ENCODE results near the gene DGKD.

Gene DGKD

GRCh38 chr2:233412405-233412804 lies 58.1 kb downstream of the DGKD start:
- peaks cover 13% of the 10 kb centered on the region for H3K36me3 ChIP-seq (ENCODE audit: insufficient read depth, low read length)
- H3K27ac ChIP-seq (ENCODE audit: low read depth, low read length) = peak overlapping the region; percentile 99
- H3K4me1 ChIP-seq (ENCODE audit: control insufficient read depth, insufficient read depth, low read length, unreplicated experiment) = peaks cover 34% of the 10 kb centered on the region
- H2AFZ ChIP-seq (ENCODE audit: low read length, unreplicated experiment) = no peak overlapping the region
- H3K79me2 ChIP-seq (ENCODE audit: control insufficient read depth, insufficient read depth, low read length, unreplicated experiment) = peaks cover 11% of the 10 kb centered on the region
- H3K4me3 ChIP-seq (ENCODE audit: low read depth, low read length) = no peak overlapping the region
- H3K27me3 ChIP-seq (ENCODE audit: insufficient read depth, low read length) = no peaks in the 10 kb centered on the region

GRCh38 chr2:233413046-233413445 lies 58.8 kb downstream of the DGKD start:
- H3K27me3 ChIP-seq (ENCODE audit: insufficient read depth, low read length) = no peaks in the 10 kb centered on the region
- peaks cover 34% of the 10 kb centered on the region for H3K4me1 ChIP-seq (ENCODE audit: control insufficient read depth, insufficient read depth, low read length, unreplicated experiment)
- H2AFZ ChIP-seq (ENCODE audit: low read length, unreplicated experiment) = no peak overlapping the region
- H3K4me3 ChIP-seq (ENCODE audit: low read depth, low read length) = peak overlapping the region; percentile 10
- H3K36me3 ChIP-seq (ENCODE audit: insufficient read depth, low read length) = peaks cover 13% of the 10 kb centered on the region
- H3K27ac ChIP-seq (ENCODE audit: low read depth, low read length) = peak overlapping the region; percentile 99
- peaks cover 11% of the 10 kb centered on the region for H3K79me2 ChIP-seq (ENCODE audit: control insufficient read depth, insufficient read depth, low read length, unreplicated experiment)

- Histone ChIP-seq H3K27ac (ENCODE audit: low read depth, low read length) (peak overlapping the region; percentile 99), H2AFZ (ENCODE audit: low read length, unreplicated experiment) (no peak overlapping the region), H3K4me3 (ENCODE audit: low read depth, low read length) (peak overlapping the region; percentile 10), H3K36me3 (ENCODE audit: insufficient read depth, low read length) (peaks cover 13% of the 10 kb centered on the region), H3K27me3 (ENCODE audit: insufficient read depth, low read length) (no peaks in the 10 kb centered on the region), H3K79me2 (ENCODE audit: control insufficient read depth, insufficient read depth, low read length, unreplicated experiment) (peaks cover 11% of the 10 kb centered on the region), H3K4me1 (ENCODE audit: control insufficient read depth, insufficient read depth, low read length, unreplicated experiment) (peaks cover 37% of the 10 kb centered on the region)
Measured at GRCh38 chr2:233413559-233414272, 59.4 kb downstream of the DGKD start.

GRCh38 chr2:233414273-233414654 lies 60.0 kb downstream of the DGKD start:
- Histone ChIP-seq H3K4me3 (ENCODE audit: low read depth, low read length) (peak overlapping the region; percentile 1; the same call in 1 of the 2 replicates), H2AFZ (ENCODE audit: low read length, unreplicated experiment) (no peak overlapping the region), H3K27ac (ENCODE audit: low read depth, low read length) (peak overlapping the region; percentile 99), H3K4me1 (ENCODE audit: control insufficient read depth, insufficient read depth, low read length, unreplicated experiment) (peaks cover 43% of the 10 kb centered on the region), H3K79me2 (ENCODE audit: control insufficient read depth, insufficient read depth, low read length, unreplicated experiment) (peaks cover 11% of the 10 kb centered on the region), H3K36me3 (ENCODE audit: insufficient read depth, low read length) (peaks cover 13% of the 10 kb centered on the region), H3K27me3 (ENCODE audit: insufficient read depth, low read length) (no peaks in the 10 kb centered on the region)

- Histone ChIP-seq H3K79me2 (ENCODE audit: control insufficient read depth, insufficient read depth, low read length, unreplicated experiment) (peaks cover 12% of the 10 kb centered on the region), H2AFZ (ENCODE audit: low read length, unreplicated experiment) (no peak overlapping the region), H3K4me3 (ENCODE audit: low read depth, low read length) (peak overlapping the region; percentile 1; the same call in 1 of the 2 replicates), H3K36me3 (ENCODE audit: insufficient read depth, low read length) (peaks cover 13% of the 10 kb centered on the region), H3K4me1 (ENCODE audit: control insufficient read depth, insufficient read depth, low read length, unreplicated experiment) (peaks cover 45% of the 10 kb centered on the region), H3K27me3 (ENCODE audit: insufficient read depth, low read length) (no peaks in the 10 kb centered on the region), H3K27ac (ENCODE audit: low read depth, low read length) (peak overlapping the region; percentile 99)
Measured at GRCh38 chr2:233414777-233415570, 60.7 kb downstream of the DGKD start.

- Histone ChIP-seq H3K27me3 (ENCODE audit: insufficient read depth, low read length) (no peaks in the 10 kb centered on the region), H3K79me2 (ENCODE audit: control insufficient read depth, insufficient read depth, low read length, unreplicated experiment) (peaks cover 20% of the 10 kb centered on the region), H3K27ac (ENCODE audit: low read depth, low read length) (peak overlapping the region; percentile 99; the same call in 1 of the 2 replicates), H3K4me1 (ENCODE audit: control insufficient read depth, insufficient read depth, low read length, unreplicated experiment) (peaks cover 45% of the 10 kb centered on the region), H3K36me3 (ENCODE audit: insufficient read depth, low read length) (peaks cover 4% of the 10 kb centered on the region; the same call in 1 of the 2 replicates), H3K4me3 (ENCODE audit: low read depth, low read length) (no peak overlapping the region), H2AFZ (ENCODE audit: low read length, unreplicated experiment) (no peak overlapping the region)
Measured at GRCh38 chr2:233416199-233416598, 61.9 kb downstream of the DGKD start.

GRCh38 chr2:233416706-233417105 lies 62.4 kb downstream of the DGKD start:
- Histone ChIP-seq H3K4me1 (ENCODE audit: control insufficient read depth, insufficient read depth, low read length, unreplicated experiment) (peaks cover 45% of the 10 kb centered on the region), H3K4me3 (ENCODE audit: low read depth, low read length) (no peak overlapping the region), H3K27ac (ENCODE audit: low read depth, low read length) (no peak overlapping the region; the same call in 1 of the 2 replicates), H3K27me3 (ENCODE audit: insufficient read depth, low read length) (no peaks in the 10 kb centered on the region), H3K36me3 (ENCODE audit: insufficient read depth, low read length) (peaks cover 4% of the 10 kb centered on the region; the same call in 1 of the 2 replicates), H3K79me2 (ENCODE audit: control insufficient read depth, insufficient read depth, low read length, unreplicated experiment) (peaks cover 20% of the 10 kb centered on the region), H2AFZ (ENCODE audit: low read length, unreplicated experiment) (no peak overlapping the region)

GRCh38 chr2:233417282-233417681 lies 63.0 kb downstream of the DGKD start:
- Histone ChIP-seq H3K27me3 (ENCODE audit: insufficient read depth, low read length) (no peaks in the 10 kb centered on the region), H2AFZ (ENCODE audit: low read length, unreplicated experiment) (no peak overlapping the region), H3K27ac (ENCODE audit: low read depth, low read length) (no peak overlapping the region), H3K4me1 (ENCODE audit: control insufficient read depth, insufficient read depth, low read length, unreplicated experiment) (peaks cover 45% of the 10 kb centered on the region), H3K79me2 (ENCODE audit: control insufficient read depth, insufficient read depth, low read length, unreplicated experiment) (peaks cover 23% of the 10 kb centered on the region), H3K36me3 (ENCODE audit: insufficient read depth, low read length) (peaks cover 4% of the 10 kb centered on the region; the same call in 1 of the 2 replicates), H3K4me3 (ENCODE audit: low read depth, low read length) (no peak overlapping the region)

GRCh38 chr2:233418052-233418760 lies 63.9 kb downstream of the DGKD start:
- H3K27me3 ChIP-seq (ENCODE audit: insufficient read depth, low read length) = no peaks in the 10 kb centered on the region
- H3K27ac ChIP-seq (ENCODE audit: low read depth, low read length) = no peak overlapping the region
- H2AFZ ChIP-seq (ENCODE audit: low read length, unreplicated experiment) = no peak overlapping the region
- no peak overlapping the region for H3K4me3 ChIP-seq (ENCODE audit: low read depth, low read length)
- H3K36me3 ChIP-seq (ENCODE audit: insufficient read depth, low read length) = no peaks in the 10 kb centered on the region
- H3K4me1 ChIP-seq (ENCODE audit: control insufficient read depth, insufficient read depth, low read length, unreplicated experiment) = peaks cover 40% of the 10 kb centered on the region
- H3K79me2 ChIP-seq (ENCODE audit: control insufficient read depth, insufficient read depth, low read length, unreplicated experiment) = peaks cover 23% of the 10 kb centered on the region

- Histone ChIP-seq H3K4me3 (ENCODE audit: low read depth, low read length) (no peak overlapping the region), H3K4me1 (ENCODE audit: control insufficient read depth, insufficient read depth, low read length, unreplicated experiment) (peaks cover 34% of the 10 kb centered on the region), H3K79me2 (ENCODE audit: control insufficient read depth, insufficient read depth, low read length, unreplicated experiment) (peaks cover 23% of the 10 kb centered on the region)
Measured at GRCh38 chr2:233418761-233419546, 64.7 kb downstream of the DGKD start.

More at GRCh38 chr2:233418761-233419546, 64.7 kb downstream of the DGKD start:
- Histone ChIP-seq H3K27ac (ENCODE audit: low read depth, low read length) (no peak overlapping the region), H3K36me3 (ENCODE audit: insufficient read depth, low read length) (peaks cover under 1% of the 10 kb centered on the region; the same call in 1 of the 2 replicates), H2AFZ (ENCODE audit: low read length, unreplicated experiment) (no peak overlapping the region), H3K27me3 (ENCODE audit: insufficient read depth, low read length) (no peaks in the 10 kb centered on the region)

Data from ACC112 (cell line).